Kidney epithelial cell (primary cell): ENCODE results near the gene RPS27. TPM values are rescaled to one million over a fixed set of nuclear protein-coding genes. Genes with fewer than 3 reads are reported as not detected.
A peak's percentile ranks its signal among the peaks of the same experiment; 100 is the strongest.

Experiments
- DNase-seq: peaks from one replicate; pipeline ENCODE4 v3.0.0-alpha.2; 2010; ENCODE audit warnings: low read depth
- H3K27me3 ChIP-seq: 2 replicates; pipeline ENCODE4 v1.6.0; 2011; ENCODE audit warnings: low read length; ENCODE audit not compliant: control insufficient read depth, insufficient read depth
- H3K36me3 ChIP-seq: 2 replicates; pipeline ENCODE4 v1.5.1; 2011; ENCODE audit warnings: low read length; ENCODE audit not compliant: control insufficient read depth, insufficient read depth
- H3K4me3 ChIP-seq: 2 replicates; pipeline ENCODE4 v1.5.1; 2011; ENCODE audit warnings: low read depth, mild to moderate bottlenecking, control low read depth, low read length
- total RNA-seq: library from RNA; depleted of rRNA; stranded (reverse); fragments of >200 nt; gene quantifications from 2 replicates; pipeline ENCODE4 v1.2.3, GENCODE V29; 2015
- TF ChIP-seq, protein P1 (sequence below): IDR thresholded peaks from 2 replicates; pipeline ENCODE4 v1.5.1; 2011; ENCODE audit warnings: mild to moderate bottlenecking, moderate library complexity, low read length, control low read depth, inconsistent platforms; ENCODE audit not compliant: insufficient read depth, poor library complexity, severe bottlenecking

RPS27 gene
- total RNA-seq, 1 donor from 2014 or later: 2,407 TPM

DNA sequence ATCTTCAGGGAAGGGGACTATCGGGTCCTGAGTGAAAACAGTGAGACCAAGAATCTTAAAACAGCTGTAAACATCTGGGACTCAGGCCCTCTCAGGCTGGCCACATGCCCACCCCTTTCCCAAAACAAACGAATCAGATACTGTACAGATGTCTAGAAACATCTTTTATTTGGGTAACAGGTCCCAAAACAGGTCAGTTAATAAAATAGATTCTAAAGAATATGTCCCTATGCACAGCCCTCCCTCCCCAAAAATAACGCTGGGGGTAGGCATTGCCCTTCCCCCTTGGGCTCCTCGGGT lies 31.7 kb upstream of the RPS27 start:
- H3K36me3 ChIP-seq: no peaks in the 10 kb centered on the region
- DNase-seq: no peak
- TF ChIP-seq, protein P1, sequence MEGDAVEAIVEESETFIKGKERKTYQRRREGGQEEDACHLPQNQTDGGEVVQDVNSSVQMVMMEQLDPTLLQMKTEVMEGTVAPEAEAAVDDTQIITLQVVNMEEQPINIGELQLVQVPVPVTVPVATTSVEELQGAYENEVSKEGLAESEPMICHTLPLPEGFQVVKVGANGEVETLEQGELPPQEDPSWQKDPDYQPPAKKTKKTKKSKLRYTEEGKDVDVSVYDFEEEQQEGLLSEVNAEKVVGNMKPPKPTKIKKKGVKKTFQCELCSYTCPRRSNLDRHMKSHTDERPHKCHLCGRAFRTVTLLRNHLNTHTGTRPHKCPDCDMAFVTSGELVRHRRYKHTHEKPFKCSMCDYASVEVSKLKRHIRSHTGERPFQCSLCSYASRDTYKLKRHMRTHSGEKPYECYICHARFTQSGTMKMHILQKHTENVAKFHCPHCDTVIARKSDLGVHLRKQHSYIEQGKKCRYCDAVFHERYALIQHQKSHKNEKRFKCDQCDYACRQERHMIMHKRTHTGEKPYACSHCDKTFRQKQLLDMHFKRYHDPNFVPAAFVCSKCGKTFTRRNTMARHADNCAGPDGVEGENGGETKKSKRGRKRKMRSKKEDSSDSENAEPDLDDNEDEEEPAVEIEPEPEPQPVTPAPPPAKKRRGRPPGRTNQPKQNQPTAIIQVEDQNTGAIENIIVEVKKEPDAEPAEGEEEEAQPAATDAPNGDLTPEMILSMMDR: no peak
- no peaks in the 10 kb centered on the region for H3K27me3 ChIP-seq
- H3K4me3 ChIP-seq: no peak overlapping the region

- no peaks in the 10 kb centered on the region for H3K36me3 ChIP-seq
- TF ChIP-seq, protein P1: no peak
- no peak for DNase-seq
- no peak overlapping the region for H3K4me3 ChIP-seq
- H3K27me3 ChIP-seq: no peaks in the 10 kb centered on the region
Observed at GRCh38 chr1:153959454-153959853, 31.1 kb upstream of the RPS27 start.

- H3K4me3 ChIP-seq: no peak overlapping the region
- no peak for DNase-seq
- no peaks in the 10 kb centered on the region for H3K36me3 ChIP-seq
- TF ChIP-seq, protein P1: no peak
- no peaks in the 10 kb centered on the region for H3K27me3 ChIP-seq
Observed at GRCh38 chr1:153960206-153960605, 30.4 kb upstream of the RPS27 start.

DNA sequence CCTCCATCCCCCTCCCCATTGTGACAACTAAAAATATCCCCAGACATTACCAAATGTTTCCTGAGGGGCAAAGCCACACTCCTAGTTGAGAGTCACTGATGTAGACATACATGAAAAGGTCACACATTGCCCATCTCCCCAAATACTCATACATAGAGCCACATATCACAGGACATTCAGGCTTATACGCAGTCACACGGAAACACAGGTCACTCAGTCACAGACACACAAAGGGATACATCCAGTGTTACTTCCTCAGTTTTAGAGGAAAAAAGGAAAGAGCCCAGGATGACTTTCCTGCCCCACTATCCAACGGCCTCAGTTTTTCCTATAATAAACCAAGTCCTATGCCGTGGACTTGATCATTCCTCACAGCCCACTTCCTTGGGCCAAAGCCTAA lies 29.1 kb upstream of the RPS27 start:
- Histone ChIP-seq H3K27me3 (no peaks in the 10 kb centered on the region), H3K4me3 (peak overlapping the region; percentile 77), H3K36me3 (no peaks in the 10 kb centered on the region)
- no peak for DNase-seq
- TF ChIP-seq, protein P1: no peak

GRCh38 chr1:153962088-153963029 lies 28.2 kb upstream of the RPS27 start:
- H3K27me3 ChIP-seq: no peaks in the 10 kb centered on the region
- TF ChIP-seq, protein P1: no peak
- DNase-seq: no peak
- peak overlapping the region; percentile 77 for H3K4me3 ChIP-seq
- H3K36me3 ChIP-seq: no peaks in the 10 kb centered on the region
